SK-N-SH (cell line): ENCODE data around the gene IGFBP7.

Source experiments
- EP300 ChIP-seq, 2 experiments: IDR thresholded peaks; 2 replicates each; pipeline versions ENCODE4 v1.4.0 to v1.6.1; 2012; ENCODE audit warnings: borderline replicate concordance in 1 of 2, low read depth in 1 of 2, low read length in 1 of 2
- GATA2 ChIP-seq: sonication (generic); formaldehyde crosslinking; IDR thresholded peaks from 2 replicates; pipeline ENCODE4 v1.5.0; 2020; ENCODE audit warnings: mild to moderate bottlenecking, missing genetic modification reagents
- JUND ChIP-seq: IDR thresholded peaks from 2 replicates; pipeline ENCODE4 v1.4.0; 2012
- NFIC ChIP-seq: IDR thresholded peaks from 2 replicates; pipeline ENCODE4 v1.4.0; 2012; ENCODE audit warnings: borderline replicate concordance
- POLR2AphosphoS5 ChIP-seq: IDR thresholded peaks from 2 replicates; pipeline ENCODE4 v1.6.1; 2012; ENCODE audit warnings: low read depth, low read length
- RFX5 ChIP-seq: IDR thresholded peaks from 2 replicates; pipeline ENCODE4 v1.6.1; 2012; ENCODE audit warnings: mild to moderate bottlenecking, improper control_type of control experiment, low read length
- TF ChIP-seq, protein P1 (sequence below): fragments of 200-600 bp; sonication (generic); IDR thresholded peaks from 2 replicates; pipeline ENCODE4 v1.6.1; 2017; ENCODE audit warnings: antibody characterized with exemption, mild to moderate bottlenecking, moderate library complexity
- TF ChIP-seq, protein P2 (sequence below): IDR thresholded peaks from 2 replicates; pipeline ENCODE4 v1.6.1; 2012; ENCODE audit warnings: mild to moderate bottlenecking, low read depth, low read length, moderate library complexity

DNA sequence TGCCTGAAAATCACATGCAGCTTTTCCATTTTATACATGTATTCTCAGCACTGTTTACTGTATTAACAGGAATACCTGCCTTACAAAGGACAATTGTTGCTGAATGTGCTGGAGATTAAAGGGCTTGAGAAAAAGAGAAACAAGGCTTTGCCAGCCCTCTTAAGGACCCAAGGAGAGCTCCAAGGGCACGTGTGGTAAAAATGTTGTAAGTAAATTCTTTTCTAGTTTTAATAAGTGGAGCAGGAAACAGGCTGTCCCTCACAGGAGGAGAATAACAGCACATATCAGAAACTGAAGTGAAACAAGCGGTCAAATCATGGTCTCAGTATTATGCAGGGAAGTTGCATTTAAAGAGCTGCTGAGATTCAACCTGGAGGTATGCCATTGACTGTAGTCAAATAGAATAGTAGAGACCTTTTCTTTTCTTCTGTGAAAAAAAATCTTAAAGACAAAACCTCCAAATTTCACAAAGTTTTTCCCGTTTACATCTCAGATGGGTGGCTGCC lies 18.5 kb downstream of the IGFBP7 start:
- TF ChIP-seq JUND: no peak
- TF ChIP-seq, protein P1, sequence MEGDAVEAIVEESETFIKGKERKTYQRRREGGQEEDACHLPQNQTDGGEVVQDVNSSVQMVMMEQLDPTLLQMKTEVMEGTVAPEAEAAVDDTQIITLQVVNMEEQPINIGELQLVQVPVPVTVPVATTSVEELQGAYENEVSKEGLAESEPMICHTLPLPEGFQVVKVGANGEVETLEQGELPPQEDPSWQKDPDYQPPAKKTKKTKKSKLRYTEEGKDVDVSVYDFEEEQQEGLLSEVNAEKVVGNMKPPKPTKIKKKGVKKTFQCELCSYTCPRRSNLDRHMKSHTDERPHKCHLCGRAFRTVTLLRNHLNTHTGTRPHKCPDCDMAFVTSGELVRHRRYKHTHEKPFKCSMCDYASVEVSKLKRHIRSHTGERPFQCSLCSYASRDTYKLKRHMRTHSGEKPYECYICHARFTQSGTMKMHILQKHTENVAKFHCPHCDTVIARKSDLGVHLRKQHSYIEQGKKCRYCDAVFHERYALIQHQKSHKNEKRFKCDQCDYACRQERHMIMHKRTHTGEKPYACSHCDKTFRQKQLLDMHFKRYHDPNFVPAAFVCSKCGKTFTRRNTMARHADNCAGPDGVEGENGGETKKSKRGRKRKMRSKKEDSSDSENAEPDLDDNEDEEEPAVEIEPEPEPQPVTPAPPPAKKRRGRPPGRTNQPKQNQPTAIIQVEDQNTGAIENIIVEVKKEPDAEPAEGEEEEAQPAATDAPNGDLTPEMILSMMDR: no peak
- TF ChIP-seq, protein P2, sequence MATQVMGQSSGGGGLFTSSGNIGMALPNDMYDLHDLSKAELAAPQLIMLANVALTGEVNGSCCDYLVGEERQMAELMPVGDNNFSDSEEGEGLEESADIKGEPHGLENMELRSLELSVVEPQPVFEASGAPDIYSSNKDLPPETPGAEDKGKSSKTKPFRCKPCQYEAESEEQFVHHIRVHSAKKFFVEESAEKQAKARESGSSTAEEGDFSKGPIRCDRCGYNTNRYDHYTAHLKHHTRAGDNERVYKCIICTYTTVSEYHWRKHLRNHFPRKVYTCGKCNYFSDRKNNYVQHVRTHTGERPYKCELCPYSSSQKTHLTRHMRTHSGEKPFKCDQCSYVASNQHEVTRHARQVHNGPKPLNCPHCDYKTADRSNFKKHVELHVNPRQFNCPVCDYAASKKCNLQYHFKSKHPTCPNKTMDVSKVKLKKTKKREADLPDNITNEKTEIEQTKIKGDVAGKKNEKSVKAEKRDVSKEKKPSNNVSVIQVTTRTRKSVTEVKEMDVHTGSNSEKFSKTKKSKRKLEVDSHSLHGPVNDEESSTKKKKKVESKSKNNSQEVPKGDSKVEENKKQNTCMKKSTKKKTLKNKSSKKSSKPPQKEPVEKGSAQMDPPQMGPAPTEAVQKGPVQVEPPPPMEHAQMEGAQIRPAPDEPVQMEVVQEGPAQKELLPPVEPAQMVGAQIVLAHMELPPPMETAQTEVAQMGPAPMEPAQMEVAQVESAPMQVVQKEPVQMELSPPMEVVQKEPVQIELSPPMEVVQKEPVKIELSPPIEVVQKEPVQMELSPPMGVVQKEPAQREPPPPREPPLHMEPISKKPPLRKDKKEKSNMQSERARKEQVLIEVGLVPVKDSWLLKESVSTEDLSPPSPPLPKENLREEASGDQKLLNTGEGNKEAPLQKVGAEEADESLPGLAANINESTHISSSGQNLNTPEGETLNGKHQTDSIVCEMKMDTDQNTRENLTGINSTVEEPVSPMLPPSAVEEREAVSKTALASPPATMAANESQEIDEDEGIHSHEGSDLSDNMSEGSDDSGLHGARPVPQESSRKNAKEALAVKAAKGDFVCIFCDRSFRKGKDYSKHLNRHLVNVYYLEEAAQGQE: no peak
- no peak for TF ChIP-seq EP300 (IDR thresholded peaks at IDR 0.05; ENCODE audit: borderline replicate concordance in 1 of 2, low read depth in 1 of 2, low read length in 1 of 2)
- TF ChIP-seq GATA2 (CRISPR knock-in tag): no peak
- no peak for TF ChIP-seq NFIC
- TF ChIP-seq RFX5: no peak
- TF ChIP-seq POLR2AphosphoS5: no peak
